B cell (primary cell): ENCODE measurements around the gene TTC28.

Source experiments
- EZH2 ChIP-seq: IDR thresholded peaks from 2 replicates; pipeline ENCODE4 v1.6.1; 2012; ENCODE audit warnings: borderline replicate concordance, low read depth, mild to moderate bottlenecking, moderate library complexity, low read length; ENCODE audit not compliant: insufficient read depth, poor library complexity, severe bottlenecking
- TF ChIP-seq, protein P1 (sequence below): fragments of 200-600 bp; IDR thresholded peaks from one replicate; pipeline ENCODE4 v1.8.0; 2022; ENCODE audit warnings: antibody characterized with exemption, mild to moderate bottlenecking

DNA sequence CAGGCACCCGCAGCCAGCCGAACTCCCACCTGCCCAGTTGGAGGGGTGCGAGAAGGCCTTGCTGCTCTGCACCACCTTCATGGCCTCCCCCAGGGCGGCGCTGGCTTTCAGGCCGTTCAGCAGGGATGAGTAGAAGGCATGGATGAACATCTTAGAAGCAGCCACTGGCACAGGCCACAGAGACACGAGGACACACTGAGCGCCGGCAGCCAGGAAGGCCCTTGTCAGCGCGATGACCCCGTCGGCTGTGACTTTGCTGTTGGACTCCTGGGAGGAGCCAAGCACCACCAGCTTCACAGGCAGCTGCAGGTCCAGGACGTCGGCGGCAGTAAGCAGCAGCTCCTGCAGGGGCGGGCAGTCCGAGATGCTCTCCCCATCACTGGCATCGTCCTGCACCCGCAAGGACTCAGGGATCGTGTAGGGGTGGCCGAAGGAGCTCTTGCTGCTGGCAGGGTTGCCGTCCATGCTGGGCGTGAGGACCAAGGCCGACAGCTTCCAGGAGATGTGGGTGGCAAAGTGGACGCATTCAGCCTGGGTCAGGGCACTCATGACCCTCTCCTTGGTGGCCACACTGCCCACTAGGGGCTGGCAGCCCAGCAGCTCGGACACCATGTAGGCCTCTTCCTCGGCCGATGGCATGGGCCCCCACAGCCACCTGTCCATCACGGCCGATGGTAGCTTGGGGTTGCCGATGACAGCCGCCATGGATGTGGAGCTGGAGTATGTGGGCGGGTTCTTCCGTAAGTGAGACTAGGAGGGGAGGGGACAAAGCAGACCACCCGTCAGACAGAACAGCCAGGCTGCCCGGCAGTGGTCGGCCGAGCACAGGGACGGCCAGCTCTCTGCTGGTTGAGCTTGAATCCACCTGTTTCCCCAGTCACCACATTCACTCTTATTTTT, 680.9 kb downstream of the TTC28 start:
- TF ChIP-seq, protein P1, sequence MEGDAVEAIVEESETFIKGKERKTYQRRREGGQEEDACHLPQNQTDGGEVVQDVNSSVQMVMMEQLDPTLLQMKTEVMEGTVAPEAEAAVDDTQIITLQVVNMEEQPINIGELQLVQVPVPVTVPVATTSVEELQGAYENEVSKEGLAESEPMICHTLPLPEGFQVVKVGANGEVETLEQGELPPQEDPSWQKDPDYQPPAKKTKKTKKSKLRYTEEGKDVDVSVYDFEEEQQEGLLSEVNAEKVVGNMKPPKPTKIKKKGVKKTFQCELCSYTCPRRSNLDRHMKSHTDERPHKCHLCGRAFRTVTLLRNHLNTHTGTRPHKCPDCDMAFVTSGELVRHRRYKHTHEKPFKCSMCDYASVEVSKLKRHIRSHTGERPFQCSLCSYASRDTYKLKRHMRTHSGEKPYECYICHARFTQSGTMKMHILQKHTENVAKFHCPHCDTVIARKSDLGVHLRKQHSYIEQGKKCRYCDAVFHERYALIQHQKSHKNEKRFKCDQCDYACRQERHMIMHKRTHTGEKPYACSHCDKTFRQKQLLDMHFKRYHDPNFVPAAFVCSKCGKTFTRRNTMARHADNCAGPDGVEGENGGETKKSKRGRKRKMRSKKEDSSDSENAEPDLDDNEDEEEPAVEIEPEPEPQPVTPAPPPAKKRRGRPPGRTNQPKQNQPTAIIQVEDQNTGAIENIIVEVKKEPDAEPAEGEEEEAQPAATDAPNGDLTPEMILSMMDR: no peak
- no peak for TF ChIP-seq EZH2
